Measurements from ENCODE around the gene CT47B1. TPM values are rescaled to one million over a fixed set of nuclear protein-coding genes. Genes with fewer than 3 reads are reported as not detected.
"Not testable (repeated sequence)": the region's sequence is repeated elsewhere in the genome, so short reads cannot be mapped to it uniquely, and the experiment has no call there.

Gene CT47B1
- total RNA-seq: not detected
- polyA plus RNA-seq: not detected
- total RNA-seq: 0 reads per million in 6 experiments

DNA sequence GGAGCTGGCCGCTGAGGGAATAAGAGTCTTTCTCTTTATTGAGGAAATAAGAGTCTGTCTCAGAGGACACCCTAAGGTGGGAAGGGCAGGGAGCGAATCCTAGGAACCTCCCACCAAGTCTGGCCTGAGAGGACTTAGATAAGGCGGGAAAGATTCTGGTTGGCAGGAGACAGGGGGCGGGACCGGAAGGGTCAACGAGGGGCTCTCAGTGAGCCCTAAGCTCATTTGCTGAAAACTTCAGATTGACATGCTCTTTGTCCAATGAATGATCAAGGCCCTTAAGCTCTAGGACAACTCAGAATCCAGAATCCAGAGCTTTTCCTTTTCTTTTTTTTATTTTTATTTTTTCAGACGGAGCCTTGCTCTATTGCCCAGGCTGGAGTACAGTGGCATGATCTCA is at the start of gene CT47B1:
Gene CT47B1 (minus strand): TSS at position 101 of the 400 bp plus-strand sequence. CDS start 196 bp downstream, outside the sequence.
- H3K4me1 Mint-ChIP-seq, H3K27ac Mint-ChIP-seq, H3K4me3 Mint-ChIP-seq, H3K36me3 Mint-ChIP-seq, H3K27me3 Mint-ChIP-seq, ATAC-seq, POLR2A ChIA-PET, DNase-seq, H3K9me3 Mint-ChIP-seq: not testable (repeated sequence)

DNA sequence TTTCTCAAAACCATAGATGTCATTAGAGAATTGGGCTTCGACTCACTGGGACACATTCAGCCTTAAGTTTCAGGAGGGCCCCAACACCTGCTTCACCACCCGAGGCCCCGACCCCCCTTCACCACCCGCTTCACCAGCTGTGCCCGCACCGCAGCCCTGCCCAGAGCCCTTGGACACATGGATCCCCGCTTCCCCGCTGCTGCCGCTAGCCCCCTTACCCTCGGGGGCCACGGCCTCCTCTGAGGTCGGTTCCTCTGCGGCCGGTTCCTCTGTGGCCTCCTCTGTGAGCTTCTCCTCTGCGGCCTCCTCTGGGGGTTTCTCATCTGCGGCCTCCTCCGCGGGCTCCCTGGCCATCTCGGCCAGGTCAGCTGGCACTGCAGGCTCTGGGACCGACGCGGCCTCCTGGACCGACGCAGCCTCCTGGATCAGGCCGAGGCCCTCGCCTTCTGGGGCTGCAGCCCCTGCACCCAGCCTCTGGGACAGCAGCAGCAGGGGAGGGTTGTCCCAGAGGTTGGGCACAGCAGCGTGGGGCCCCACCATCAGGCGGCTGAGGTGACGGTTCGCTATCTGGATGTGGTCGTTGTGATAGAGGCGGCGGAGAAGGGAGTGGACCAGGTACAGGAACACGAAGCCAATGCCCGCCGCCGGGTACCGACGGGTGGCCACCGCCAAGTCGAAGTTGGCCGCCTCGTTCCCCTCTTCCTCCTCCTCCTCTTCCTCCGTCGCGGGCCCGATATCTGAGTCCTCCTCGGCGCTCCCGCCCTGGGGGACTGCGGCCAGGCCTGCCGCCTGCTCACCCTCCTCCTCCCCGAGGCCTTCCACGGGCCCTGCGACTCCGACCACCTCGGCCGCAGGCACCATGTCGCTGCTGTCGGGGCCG is 748 bp downstream of the CT47B1 start:
- Mint-ChIP-seq H3K9me3 (no peaks in the 10 kb centered on the region), H3K27ac (no peak overlapping the region), H3K27me3 (peaks cover 0 to 2% (median 0%) of the 10 kb centered on the region in 5 donors), H3K4me3 (no peak overlapping the region), H3K36me3 (no peaks in the 10 kb centered on the region), H3K4me1 (no peaks in the 10 kb centered on the region)
- POLR2A ChIA-PET: no interaction called here
- ATAC-seq (no peak), DNase-seq (no peak)

- H3K4me1 Mint-ChIP-seq: peaks cover 0 to 2% (median 0%) of the 10 kb centered on the region in 4 donors
- H3K4me3 Mint-ChIP-seq: no peak overlapping the region
- peaks cover 0 to 3% (median 0%) of the 10 kb centered on the region in 9 donors for H3K9me3 Mint-ChIP-seq
- POLR2A ChIA-PET: no interaction called here
- ATAC-seq (no peak), DNase-seq (no peak)
- H3K36me3 Mint-ChIP-seq: no peaks in the 10 kb centered on the region
- peaks cover 0 to 6% (median 0%) of the 10 kb centered on the region in 5 donors for H3K27me3 Mint-ChIP-seq
- H3K27ac Mint-ChIP-seq: no peak overlapping the region
Measured at GRCh38 chrX:120857240-120857639, 18.4 kb downstream of the CT47B1 start.

GRCh38 chrX:120840827-120841226 is 34.8 kb downstream of the CT47B1 start:
- peaks cover 0 to 3% (median 0%) of the 10 kb centered on the region in 5 donors for H3K27me3 Mint-ChIP-seq
- DNase-seq (no peak), ATAC-seq (no peak)
- no peaks in the 10 kb centered on the region for H3K4me1 Mint-ChIP-seq
- H3K9me3 Mint-ChIP-seq: no peaks in the 10 kb centered on the region
- peak overlapping the region in 1 of 10 donors; percentile 54 for H3K27ac Mint-ChIP-seq
- POLR2A ChIA-PET: no interaction called here
- no peak overlapping the region for H3K4me3 Mint-ChIP-seq
- no peaks in the 10 kb centered on the region for H3K36me3 Mint-ChIP-seq

DNA sequence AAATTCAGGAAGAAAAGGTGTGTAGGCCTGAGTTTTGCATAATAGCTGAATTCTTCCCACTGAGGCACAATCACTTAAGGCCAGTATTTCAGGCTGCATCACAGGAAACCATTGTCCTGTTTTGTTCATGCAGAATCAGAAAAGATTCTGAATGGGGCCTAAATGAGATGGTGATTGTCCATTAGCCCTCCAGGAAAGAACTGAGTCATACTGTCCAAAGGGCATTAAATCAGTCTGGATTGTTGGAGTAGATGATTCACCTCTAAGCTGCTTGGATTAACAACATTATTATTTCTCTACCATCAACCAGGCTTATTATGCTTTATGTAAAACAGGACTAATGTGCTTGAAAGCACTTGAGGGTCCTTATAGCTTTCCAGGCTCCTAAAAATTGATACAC is 36.2 kb downstream of the CT47B1 start:
- peaks cover 0 to 3% (median 0%) of the 10 kb centered on the region in 5 donors for H3K27me3 Mint-ChIP-seq
- DNase-seq (no peak), ATAC-seq (no peak)
- H3K4me3 Mint-ChIP-seq: no peak overlapping the region
- H3K9me3 Mint-ChIP-seq: no peaks in the 10 kb centered on the region
- H3K4me1 Mint-ChIP-seq: no peaks in the 10 kb centered on the region
- no peak overlapping the region for H3K27ac Mint-ChIP-seq
- H3K36me3 Mint-ChIP-seq: no peaks in the 10 kb centered on the region
- POLR2A ChIA-PET: no interaction called here

DNA sequence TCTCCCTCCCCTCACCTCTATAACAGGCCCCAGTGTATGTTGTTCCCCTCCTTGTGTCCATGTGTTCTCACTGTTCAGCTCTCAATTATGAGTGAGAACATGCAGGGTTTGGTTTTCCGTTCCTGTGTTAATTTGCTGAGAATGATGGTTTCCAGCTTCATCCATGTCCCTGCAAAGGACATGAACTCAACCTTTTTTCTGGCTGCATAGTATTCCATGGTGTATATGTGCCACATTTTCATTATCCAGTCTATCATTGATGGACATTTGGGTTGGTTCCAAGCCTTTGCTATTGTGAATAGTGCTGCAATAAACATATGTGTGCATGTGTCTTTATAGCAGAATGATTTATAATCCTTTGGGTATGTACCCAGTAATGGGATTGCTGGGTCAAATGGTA is 48.5 kb downstream of the CT47B1 start:
- Mint-ChIP-seq H3K27me3 (peaks cover 0 to 11% (median 2%) of the 10 kb centered on the region in 5 donors), H3K9me3 (peaks cover 0 to 20% (median 9%) of the 10 kb centered on the region in 9 donors)
- H3K4me1 Mint-ChIP-seq, ATAC-seq, H3K27ac Mint-ChIP-seq, POLR2A ChIA-PET, H3K4me3 Mint-ChIP-seq, DNase-seq, H3K36me3 Mint-ChIP-seq: not testable (repeated sequence)

GRCh38 chrX:120825146-120825545 is 50.5 kb downstream of the CT47B1 start:
- peaks cover 0 to 7% (median 2%) of the 10 kb centered on the region in 9 donors for H3K9me3 Mint-ChIP-seq
- H3K27me3 Mint-ChIP-seq: peaks cover 0 to 3% (median 3%) of the 10 kb centered on the region in 5 donors
- no peak overlapping the region for H3K27ac Mint-ChIP-seq
- no peak overlapping the region for H3K4me3 Mint-ChIP-seq
- POLR2A ChIA-PET: no interaction called here
- H3K36me3 Mint-ChIP-seq: no peaks in the 10 kb centered on the region
- no peaks in the 10 kb centered on the region for H3K4me1 Mint-ChIP-seq
- DNase-seq (no peak), ATAC-seq (no peak)

DNA sequence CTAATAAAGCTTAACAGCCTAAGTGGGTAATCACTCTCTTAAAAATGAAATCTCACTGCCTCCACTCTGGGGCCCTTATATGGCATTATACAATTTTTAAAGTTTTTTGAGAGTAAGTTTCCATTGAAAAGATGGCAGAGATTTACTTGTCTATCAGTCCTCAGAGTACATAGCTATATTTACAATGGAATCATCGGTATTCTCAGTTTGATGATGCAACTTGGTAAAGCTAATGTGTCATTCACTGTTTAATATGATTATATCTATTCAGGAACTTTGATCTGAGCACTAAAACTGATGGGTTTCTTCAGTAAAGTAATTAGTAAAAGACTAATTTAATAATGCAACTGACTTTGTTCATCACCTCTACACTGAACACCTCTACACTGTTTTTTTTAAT is 51.6 kb downstream of the CT47B1 start:
- peaks cover 0 to 3% (median 0%) of the 10 kb centered on the region in 5 donors for H3K27me3 Mint-ChIP-seq
- H3K4me3 Mint-ChIP-seq: no peak overlapping the region
- no peak overlapping the region for H3K27ac Mint-ChIP-seq
- no peak for ATAC-seq
- peaks cover 0 to 6% (median 0%) of the 10 kb centered on the region in 9 donors for H3K9me3 Mint-ChIP-seq
- no peak for DNase-seq
- no peaks in the 10 kb centered on the region for H3K36me3 Mint-ChIP-seq
- POLR2A ChIA-PET: no interaction called here
- no peaks in the 10 kb centered on the region for H3K4me1 Mint-ChIP-seq

DNA sequence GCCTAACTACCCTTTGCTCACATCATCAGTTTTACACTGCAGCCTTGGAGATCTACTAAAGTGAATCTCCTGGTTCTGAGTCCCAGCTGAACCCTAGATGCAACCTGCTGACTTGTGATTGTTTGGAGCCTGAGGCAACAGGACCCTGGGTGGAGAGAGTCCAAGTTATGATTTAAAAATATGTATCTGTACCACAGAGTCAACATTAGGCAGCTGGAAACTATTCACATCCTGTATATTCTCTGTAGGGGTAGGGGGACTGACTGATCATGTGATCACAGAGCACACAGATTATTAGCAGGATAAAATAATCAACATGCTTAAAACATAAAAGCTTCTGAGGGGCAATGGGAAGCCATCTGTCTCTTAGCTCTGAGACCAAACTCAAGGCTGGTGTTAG is 52.1 kb downstream of the CT47B1 start:
- no peak overlapping the region for H3K27ac Mint-ChIP-seq
- peaks cover 0 to 6% (median 0%) of the 10 kb centered on the region in 9 donors for H3K9me3 Mint-ChIP-seq
- no peaks in the 10 kb centered on the region for H3K36me3 Mint-ChIP-seq
- H3K27me3 Mint-ChIP-seq: peaks cover 0 to 3% (median 0%) of the 10 kb centered on the region in 5 donors
- no peak for ATAC-seq
- POLR2A ChIA-PET: no interaction called here
- no peaks in the 10 kb centered on the region for H3K4me1 Mint-ChIP-seq
- no peak overlapping the region for H3K4me3 Mint-ChIP-seq
- no peak for DNase-seq

Other genes with a start within 250 kb of the CT47B1 start
- 10 to 100 TPM; 13.2 to 14.1 TPM for gene C1GALT1C1, start 245.8 kb downstream of the CT47B1 start, total RNA-seq
- 10 to 100 TPM; 10.1 to 15.1 (median 11.5) TPM for gene C1GALT1C1, start 245.8 kb downstream of the CT47B1 start, polyA plus RNA-seq
- not detected for gene CT47A11, start 61.3 kb upstream of the CT47B1 start, total RNA-seq
- gene CT47A11, start 61.3 kb upstream of the CT47B1 start, polyA plus RNA-seq: not detected
- not detected for gene CT47A10, start 66.2 kb upstream of the CT47B1 start, total RNA-seq
- gene CT47A10, start 66.2 kb upstream of the CT47B1 start, polyA plus RNA-seq: not detected
- gene CT47A9, start 71.0 kb upstream of the CT47B1 start, total RNA-seq: not detected
- not detected for gene CT47A9, start 71.0 kb upstream of the CT47B1 start, polyA plus RNA-seq
- gene CT47A8, start 75.9 kb upstream of the CT47B1 start, total RNA-seq: not detected
- gene CT47A8, start 75.9 kb upstream of the CT47B1 start, polyA plus RNA-seq: not detected
- gene CT47A7, start 80.7 kb upstream of the CT47B1 start, total RNA-seq: not detected
- not detected for gene CT47A7, start 80.7 kb upstream of the CT47B1 start, polyA plus RNA-seq
- gene CT47A6, start 85.6 kb upstream of the CT47B1 start, total RNA-seq: not detected
- gene CT47A6, start 85.6 kb upstream of the CT47B1 start, polyA plus RNA-seq: not detected
- not detected for gene CT47A5, start 90.5 kb upstream of the CT47B1 start, total RNA-seq
- gene CT47A5, start 90.5 kb upstream of the CT47B1 start, polyA plus RNA-seq: not detected
- not detected for gene CT47A4, start 95.3 kb upstream of the CT47B1 start, total RNA-seq
- gene CT47A4, start 95.3 kb upstream of the CT47B1 start, polyA plus RNA-seq: not detected
- not detected for gene CT47A3, start 100.2 kb upstream of the CT47B1 start, total RNA-seq
- not detected for gene CT47A3, start 100.2 kb upstream of the CT47B1 start, polyA plus RNA-seq
- not detected for gene CT47A2, start 105.1 kb upstream of the CT47B1 start, total RNA-seq
- not detected for gene CT47A2, start 105.1 kb upstream of the CT47B1 start, polyA plus RNA-seq
- gene CT47A1, start 109.9 kb upstream of the CT47B1 start, total RNA-seq: not detected
- gene CT47A1, start 109.9 kb upstream of the CT47B1 start, polyA plus RNA-seq: not detected
- gene GLUD2, start 171.7 kb upstream of the CT47B1 start, total RNA-seq: under 1 TPM; 0.23 to 0.52 TPM
- under 1 TPM; 0.32 to 0.60 (median 0.35) TPM for gene GLUD2, start 171.7 kb upstream of the CT47B1 start, polyA plus RNA-seq

Measured in naive thymus-derived CD8-positive, alpha-beta T cell (primary cell).